Stimulated activated naive CD8-positive, alpha-beta T cell treated with anti-CD3 and anti-CD28 coated beads, Interleukin-15, Interleukin-2, amounts not matched to agents 100 ng/mL and 50 ng/mL, for 24 hours (primary cell): ENCODE data around the gene CSMD2.

Experiments
- H3K27ac Mint-ChIP-seq: one replicate; pipeline ENCODE4 v1.8.0; 2021; ENCODE audit warnings: mild to moderate bottlenecking, mixed read lengths
- H3K27me3 Mint-ChIP-seq: one replicate; pipeline ENCODE4 v1.8.0; 2021; ENCODE audit warnings: mixed read lengths
- H3K36me3 Mint-ChIP-seq: one replicate; pipeline ENCODE4 v1.8.0; 2021; ENCODE audit warnings: low read depth, mixed read lengths
- H3K4me1 Mint-ChIP-seq: one replicate; pipeline ENCODE4 v1.8.0; 2021; ENCODE audit warnings: low read depth, mixed read lengths
- H3K4me3 Mint-ChIP-seq: one replicate; pipeline ENCODE4 v1.8.0; 2021; ENCODE audit warnings: mild to moderate bottlenecking, mixed read lengths
- H3K9me3 Mint-ChIP-seq: one replicate; pipeline ENCODE4 v1.8.0; 2021; ENCODE audit warnings: mixed read lengths

CSMD2 gene

DNA sequence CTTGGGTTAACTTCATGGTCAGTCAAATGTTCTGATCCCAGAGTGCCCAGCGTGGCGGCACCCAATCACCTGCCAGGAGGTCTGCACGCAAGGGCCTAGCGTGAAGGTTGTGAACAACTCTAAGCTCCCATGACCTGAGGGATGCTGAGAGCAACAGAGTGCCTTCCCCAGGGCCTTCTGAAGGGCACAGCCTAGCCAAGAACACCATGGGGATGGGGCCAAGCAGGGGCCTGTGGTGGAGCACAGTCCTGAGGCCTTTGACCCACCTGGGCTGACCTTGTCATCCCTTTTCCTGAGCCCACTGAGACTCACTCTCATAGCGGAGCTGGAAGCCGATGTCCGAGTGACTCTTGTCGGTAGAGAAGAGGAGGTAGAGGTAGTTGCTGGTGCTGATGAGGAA is 440.0 kb downstream of the CSMD2 start:
- H3K27me3 Mint-ChIP-seq = peaks cover 16% of the 10 kb centered on the region
- H3K36me3 Mint-ChIP-seq = no peaks in the 10 kb centered on the region
- H3K9me3 Mint-ChIP-seq = no peaks in the 10 kb centered on the region
- H3K4me1 Mint-ChIP-seq = no peaks in the 10 kb centered on the region
- H3K4me3 Mint-ChIP-seq = no peak overlapping the region
- H3K27ac Mint-ChIP-seq = no peak overlapping the region

- no peaks in the 10 kb centered on the region for H3K4me1 Mint-ChIP-seq
- no peak overlapping the region for H3K4me3 Mint-ChIP-seq
- H3K27me3 Mint-ChIP-seq = peaks cover 16% of the 10 kb centered on the region
- H3K27ac Mint-ChIP-seq = no peak overlapping the region
- no peaks in the 10 kb centered on the region for H3K36me3 Mint-ChIP-seq
- no peaks in the 10 kb centered on the region for H3K9me3 Mint-ChIP-seq
Measured at GRCh38 chr1:33724348-33724747, 440.7 kb downstream of the CSMD2 start.

- no peak overlapping the region for H3K4me3 Mint-ChIP-seq
- no peaks in the 10 kb centered on the region for H3K4me1 Mint-ChIP-seq
- H3K9me3 Mint-ChIP-seq = no peaks in the 10 kb centered on the region
- peaks cover 12% of the 10 kb centered on the region for H3K27me3 Mint-ChIP-seq
- H3K36me3 Mint-ChIP-seq = no peaks in the 10 kb centered on the region
- no peak overlapping the region for H3K27ac Mint-ChIP-seq
Measured at GRCh38 chr1:33723251-33723650, 441.8 kb downstream of the CSMD2 start.

GRCh38 chr1:33721301-33721815 is 443.7 kb downstream of the CSMD2 start:
- H3K4me1 Mint-ChIP-seq = no peaks in the 10 kb centered on the region
- peaks cover 13% of the 10 kb centered on the region for H3K27me3 Mint-ChIP-seq
- no peaks in the 10 kb centered on the region for H3K9me3 Mint-ChIP-seq
- H3K27ac Mint-ChIP-seq = no peak overlapping the region
- no peaks in the 10 kb centered on the region for H3K36me3 Mint-ChIP-seq
- no peak overlapping the region for H3K4me3 Mint-ChIP-seq

DNA sequence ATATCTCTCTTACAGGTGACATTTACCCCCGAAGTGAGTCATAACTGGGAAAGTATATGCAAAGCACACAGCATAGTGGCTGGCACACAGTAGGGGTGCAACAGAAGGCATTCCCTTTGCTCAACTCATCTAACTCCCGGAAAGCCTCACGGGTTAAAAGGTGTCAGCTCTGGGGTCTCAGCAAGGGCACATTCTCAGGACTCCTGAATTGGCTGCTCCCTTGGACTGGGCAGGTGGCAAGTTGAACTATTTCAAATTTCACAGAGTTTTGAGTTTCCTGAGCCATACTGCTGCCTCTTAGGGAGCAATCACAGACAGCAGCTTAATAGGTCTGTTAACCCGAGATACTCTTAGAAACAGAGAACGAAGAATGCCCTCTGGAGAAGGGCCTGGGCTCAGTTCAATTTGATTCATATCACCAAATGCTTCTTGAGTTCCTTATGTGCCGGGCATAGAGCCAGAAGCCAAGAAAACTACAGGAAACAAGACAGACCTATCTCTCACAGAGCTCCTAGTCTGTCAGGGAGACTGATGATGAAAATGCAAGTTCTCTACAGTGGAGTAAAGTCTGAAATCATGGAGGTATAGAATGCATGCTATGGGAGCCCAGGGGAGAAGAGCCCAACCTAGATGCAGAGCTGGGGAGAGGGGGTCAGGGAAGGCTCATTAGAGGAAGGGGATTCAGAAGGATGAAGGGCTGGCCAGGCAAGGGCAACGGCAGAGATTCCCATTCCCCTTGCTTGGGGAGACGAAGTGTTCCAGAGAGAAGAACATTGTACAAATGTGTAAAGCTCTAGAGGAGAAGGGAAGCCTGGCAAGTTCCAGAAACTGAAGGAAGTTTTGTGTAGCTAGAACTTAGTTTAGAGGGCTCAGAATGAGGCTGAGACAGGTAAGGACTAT is 445.0 kb downstream of the CSMD2 start:
- Mint-ChIP-seq H3K27ac (no peak overlapping the region), H3K27me3 (peaks cover 13% of the 10 kb centered on the region), H3K4me1 (no peaks in the 10 kb centered on the region), H3K9me3 (no peaks in the 10 kb centered on the region), H3K4me3 (no peak overlapping the region), H3K36me3 (no peaks in the 10 kb centered on the region)

GRCh38 chr1:33719326-33719725 is 445.7 kb downstream of the CSMD2 start:
- H3K27ac Mint-ChIP-seq = no peak overlapping the region
- H3K36me3 Mint-ChIP-seq = no peaks in the 10 kb centered on the region
- H3K9me3 Mint-ChIP-seq = no peaks in the 10 kb centered on the region
- H3K4me1 Mint-ChIP-seq = no peaks in the 10 kb centered on the region
- H3K27me3 Mint-ChIP-seq = peaks cover 10% of the 10 kb centered on the region
- H3K4me3 Mint-ChIP-seq = no peak overlapping the region

DNA sequence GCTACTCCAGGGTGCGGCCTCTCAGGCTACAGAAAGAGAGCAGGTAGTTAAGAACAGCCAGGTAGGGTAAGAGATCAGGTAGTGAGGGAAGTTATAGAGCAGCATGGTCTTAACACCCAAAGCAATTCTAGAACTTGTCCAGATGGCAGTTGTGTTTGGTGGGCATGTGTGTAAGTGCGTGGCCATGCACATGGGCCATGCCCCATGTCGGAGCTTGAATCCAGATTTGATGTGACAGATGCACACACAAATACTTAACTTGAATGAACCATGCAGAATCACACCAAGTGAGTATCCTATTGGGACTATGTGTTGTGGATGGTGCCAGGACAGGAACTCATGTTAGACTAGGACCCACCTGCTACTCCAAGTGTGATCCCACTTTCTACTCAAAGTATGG is 446.8 kb downstream of the CSMD2 start:
- Mint-ChIP-seq H3K27ac (no peak overlapping the region), H3K4me3 (no peak overlapping the region), H3K36me3 (no peaks in the 10 kb centered on the region), H3K27me3 (peaks cover 12% of the 10 kb centered on the region), H3K9me3 (no peaks in the 10 kb centered on the region), H3K4me1 (no peaks in the 10 kb centered on the region)

GRCh38 chr1:33716976-33717688 is 447.9 kb downstream of the CSMD2 start:
- no peak overlapping the region for H3K4me3 Mint-ChIP-seq
- no peaks in the 10 kb centered on the region for H3K36me3 Mint-ChIP-seq
- H3K4me1 Mint-ChIP-seq = no peaks in the 10 kb centered on the region
- H3K27me3 Mint-ChIP-seq = peaks cover 12% of the 10 kb centered on the region
- H3K27ac Mint-ChIP-seq = no peak overlapping the region
- no peaks in the 10 kb centered on the region for H3K9me3 Mint-ChIP-seq

- H3K9me3 Mint-ChIP-seq = no peaks in the 10 kb centered on the region
- H3K36me3 Mint-ChIP-seq = no peaks in the 10 kb centered on the region
- no peak overlapping the region for H3K27ac Mint-ChIP-seq
- H3K4me1 Mint-ChIP-seq = no peaks in the 10 kb centered on the region
- no peak overlapping the region for H3K4me3 Mint-ChIP-seq
- H3K27me3 Mint-ChIP-seq = peaks cover 10% of the 10 kb centered on the region
Measured at GRCh38 chr1:33715195-33715811, 449.7 kb downstream of the CSMD2 start.

DNA sequence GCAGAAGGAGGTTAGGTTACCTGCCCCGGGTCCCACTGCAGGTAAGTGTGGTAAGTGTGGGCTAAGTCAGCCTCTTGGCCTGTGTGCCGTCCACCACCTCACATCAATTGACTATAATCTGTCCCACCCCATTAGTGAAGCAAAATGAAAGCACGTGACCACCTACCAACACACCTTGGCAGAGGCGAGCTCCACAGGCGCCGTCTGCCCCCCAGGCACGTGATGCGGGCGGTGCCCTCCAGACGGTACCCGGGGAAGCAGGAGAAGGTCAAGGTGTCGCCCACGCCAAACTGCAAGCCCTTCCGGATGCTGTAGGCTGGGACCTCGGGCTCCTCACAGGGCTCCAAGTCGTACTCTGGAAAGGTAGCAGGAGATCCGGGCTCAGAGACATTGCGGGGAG is 450.6 kb downstream of the CSMD2 start:
- Mint-ChIP-seq H3K27me3 (peaks cover 14% of the 10 kb centered on the region), H3K27ac (no peak overlapping the region), H3K9me3 (no peaks in the 10 kb centered on the region), H3K36me3 (no peaks in the 10 kb centered on the region), H3K4me1 (no peaks in the 10 kb centered on the region), H3K4me3 (no peak overlapping the region)

DNA sequence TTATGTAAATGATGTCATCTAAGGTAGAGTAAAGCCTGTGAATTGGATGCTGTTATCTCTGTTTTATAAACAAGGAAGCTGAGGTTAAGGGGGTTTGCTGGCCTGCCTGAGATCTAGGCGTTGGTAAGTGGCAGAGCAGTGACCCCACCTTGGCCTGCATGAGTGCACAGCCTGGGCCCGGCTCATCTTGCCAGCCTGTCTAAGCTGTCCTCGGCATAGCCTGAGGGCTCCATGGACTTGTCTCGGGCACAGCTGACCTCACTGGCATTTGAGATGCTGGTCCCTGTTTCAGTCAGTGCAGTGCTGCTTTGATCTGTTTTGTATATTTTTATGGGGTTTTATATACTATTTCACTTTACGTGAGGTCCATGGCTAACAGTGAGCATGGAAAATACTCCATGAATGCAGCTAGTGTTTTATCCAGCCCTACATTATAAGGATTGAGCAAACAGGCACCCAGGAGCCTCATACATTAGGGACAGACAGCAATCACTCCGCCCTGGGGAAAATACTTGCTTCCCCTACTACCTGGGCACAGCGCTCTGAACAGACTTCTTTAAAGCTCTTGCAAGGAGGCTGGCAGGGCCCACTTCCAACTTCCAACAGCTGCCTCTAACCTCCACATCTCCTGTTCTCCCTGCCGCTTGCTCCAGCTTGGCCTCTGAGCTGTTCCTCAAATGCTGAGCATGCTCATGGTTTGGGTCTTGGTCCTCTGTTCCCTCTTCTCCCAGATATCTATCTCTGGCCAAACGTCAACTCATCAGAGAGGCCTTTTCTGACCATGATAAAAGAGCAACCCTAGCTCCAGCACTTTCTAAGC is 451.8 kb downstream of the CSMD2 start:
- no peak overlapping the region for H3K4me3 Mint-ChIP-seq
- H3K9me3 Mint-ChIP-seq = no peaks in the 10 kb centered on the region
- no peaks in the 10 kb centered on the region for H3K4me1 Mint-ChIP-seq
- no peak overlapping the region for H3K27ac Mint-ChIP-seq
- H3K27me3 Mint-ChIP-seq = peaks cover 17% of the 10 kb centered on the region
- H3K36me3 Mint-ChIP-seq = no peaks in the 10 kb centered on the region

GRCh38 chr1:33712186-33712585 is 452.8 kb downstream of the CSMD2 start:
- H3K27me3 Mint-ChIP-seq = peaks cover 22% of the 10 kb centered on the region
- no peak overlapping the region for H3K4me3 Mint-ChIP-seq
- no peaks in the 10 kb centered on the region for H3K9me3 Mint-ChIP-seq
- H3K36me3 Mint-ChIP-seq = no peaks in the 10 kb centered on the region
- no peak overlapping the region for H3K27ac Mint-ChIP-seq
- no peaks in the 10 kb centered on the region for H3K4me1 Mint-ChIP-seq

DNA sequence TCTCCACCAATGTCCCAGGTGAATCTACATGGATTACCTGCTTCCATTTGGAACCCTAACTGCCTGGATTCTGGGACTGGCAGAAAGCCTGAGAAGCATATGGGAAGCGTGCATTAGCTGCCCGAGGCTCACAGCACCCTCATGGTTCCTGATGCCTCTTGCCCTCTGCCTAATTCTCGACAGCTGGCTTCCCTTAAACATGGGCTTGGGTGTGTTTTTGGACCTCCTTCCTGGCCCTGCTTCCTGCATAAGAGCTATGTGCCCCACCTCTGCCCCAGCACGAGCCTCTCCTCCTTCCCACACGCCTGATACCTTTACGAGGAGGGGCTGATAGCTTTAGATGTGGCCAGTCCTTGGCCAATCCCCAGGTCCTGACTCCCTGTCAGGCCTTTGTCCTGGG is 453.5 kb downstream of the CSMD2 start:
- H3K27ac Mint-ChIP-seq = no peak overlapping the region
- no peak overlapping the region for H3K4me3 Mint-ChIP-seq
- H3K27me3 Mint-ChIP-seq = peaks cover 18% of the 10 kb centered on the region
- no peaks in the 10 kb centered on the region for H3K9me3 Mint-ChIP-seq
- H3K4me1 Mint-ChIP-seq = no peaks in the 10 kb centered on the region
- H3K36me3 Mint-ChIP-seq = no peaks in the 10 kb centered on the region

- no peak overlapping the region for H3K4me3 Mint-ChIP-seq
- no peaks in the 10 kb centered on the region for H3K36me3 Mint-ChIP-seq
- H3K27me3 Mint-ChIP-seq = peaks cover 21% of the 10 kb centered on the region
- H3K4me1 Mint-ChIP-seq = no peaks in the 10 kb centered on the region
- no peaks in the 10 kb centered on the region for H3K9me3 Mint-ChIP-seq
- no peak overlapping the region for H3K27ac Mint-ChIP-seq
Measured at GRCh38 chr1:33710967-33711366, 454.1 kb downstream of the CSMD2 start.
